Measurements from ENCODE around the gene MYOF.
"Not testable (repeated sequence)": the region's sequence is repeated elsewhere in the genome, so short reads cannot be mapped to it uniquely, and the experiment has no call there.

Gene MYOF

GRCh38 chr10:93454736-93455135 lies 27.4 kb downstream of the MYOF start:
- no peak for DNase-seq

GRCh38 chr10:93454146-93454545 lies 28.0 kb downstream of the MYOF start:
- DNase-seq: no peak

- no peak for DNase-seq
These were observed 30.0 kb downstream of the MYOF start for GRCh38 chr10:93452143-93452542.

GRCh38 chr10:93451244-93451947 lies 30.7 kb downstream of the MYOF start:
- no peak for DNase-seq

- DNase-seq: no peak
These were observed 34.2 kb downstream of the MYOF start for GRCh38 chr10:93447970-93448369.

- DNase-seq: no peak
These were observed 35.1 kb downstream of the MYOF start for GRCh38 chr10:93447019-93447418.

- DNase-seq: no peak
These were observed 36.0 kb downstream of the MYOF start for GRCh38 chr10:93445978-93446720.

GRCh38 chr10:93445097-93445960 lies 36.8 kb downstream of the MYOF start:
- DNase-seq: peak; percentile 55

- DNase-seq: no peak
These were observed 38.7 kb downstream of the MYOF start for GRCh38 chr10:93443481-93443880.

- DNase-seq: not testable (repeated sequence)
These were observed 39.4 kb downstream of the MYOF start for GRCh38 chr10:93442721-93443120.

- no peak for DNase-seq
These were observed 41.5 kb downstream of the MYOF start for GRCh38 chr10:93440591-93441091.

GRCh38 chr10:93438613-93439253 lies 43.4 kb downstream of the MYOF start:
- peak; percentile 33 for DNase-seq

GRCh38 chr10:93437946-93438612 lies 44.1 kb downstream of the MYOF start:
- DNase-seq: no peak

- no peak for DNase-seq
These were observed 44.8 kb downstream of the MYOF start for GRCh38 chr10:93437086-93437945.

- DNase-seq: no peak
These were observed 45.5 kb downstream of the MYOF start for GRCh38 chr10:93436591-93437085.

GRCh38 chr10:93435621-93436397 lies 46.3 kb downstream of the MYOF start:
- DNase-seq: no peak

GRCh38 chr10:93434991-93435491 lies 47.1 kb downstream of the MYOF start:
- DNase-seq: no peak

GRCh38 chr10:93431361-93431760 lies 50.8 kb downstream of the MYOF start:
- DNase-seq: no peak

GRCh38 chr10:93425861-93426260 lies 56.3 kb downstream of the MYOF start:
- DNase-seq: no peak

GRCh38 chr10:93422118-93422517 lies 60.0 kb downstream of the MYOF start:
- no peak for DNase-seq

Data from NCI-H1436 (cell line).